Skin epidermis (tissue), 12 donors: ENCODE results near the gene CATSPERE.

ENCODE experiments used
- H3K27ac ChIP-seq, 21 experiments: fragments of 200-600 bp; sonication (generic) in 11 of 21; one replicate each; pipeline ENCODE4 v1.5.0; 2020; ENCODE audit warnings: mild to moderate bottlenecking in 3 of 21, inconsistent platforms in 2 of 21, moderate library complexity in 2 of 21
- H3K4me3 ChIP-seq, 7 experiments: fragments of 200-600 bp; sonication (generic) in 2 of 7; one replicate each; pipeline ENCODE4 v1.5.0; 2020; ENCODE audit warnings: inconsistent platforms in 2 of 7, mild to moderate bottlenecking in 2 of 7, moderate library complexity in 1 of 7

Gene CATSPERE

GRCh38 chr1:244461245-244462071 lies at the start of gene CATSPERE:
TSS of gene CATSPERE (plus strand) at chr1:244461273. CDS start at chr1:244461430, 157 bp downstream.
- H3K4me3 ChIP-seq = peak within 1 kb of the TSS; percentile 34 to 76 (median 56)
- peak within 1 kb of the TSS; percentile 10 to 95 (median 89) for H3K27ac ChIP-seq

GRCh38 chr1:244412176-244412575 lies 48.9 kb upstream of the CATSPERE start:
- H3K27ac ChIP-seq = no peak overlapping the region
- H3K4me3 ChIP-seq = no peak overlapping the region

- Histone ChIP-seq H3K4me3 (no peak overlapping the region), H3K27ac (peak overlapping the region in 1 of 21 experiments; percentile 9)
These were observed 47.3 kb upstream of the CATSPERE start for GRCh38 chr1:244413736-244414135.

- Histone ChIP-seq H3K27ac (no peak overlapping the region), H3K4me3 (no peak overlapping the region)
These were observed 46.5 kb upstream of the CATSPERE start for GRCh38 chr1:244414543-244414942.

GRCh38 chr1:244419024-244419423 lies 42.0 kb upstream of the CATSPERE start:
- Histone ChIP-seq H3K4me3 (no peak overlapping the region), H3K27ac (no peak overlapping the region)

GRCh38 chr1:244422174-244422573 lies 38.9 kb upstream of the CATSPERE start:
- no peak overlapping the region for H3K4me3 ChIP-seq
- H3K27ac ChIP-seq = no peak overlapping the region

- no peak overlapping the region for H3K4me3 ChIP-seq
- H3K27ac ChIP-seq = no peak overlapping the region
These were observed 36.3 kb upstream of the CATSPERE start for GRCh38 chr1:244424649-244425334.

- no peak overlapping the region for H3K4me3 ChIP-seq
- H3K27ac ChIP-seq = no peak overlapping the region
These were observed 33.4 kb upstream of the CATSPERE start for GRCh38 chr1:244427647-244428046.

- Histone ChIP-seq H3K4me3 (no peak overlapping the region), H3K27ac (no peak overlapping the region)
These were observed 31.3 kb upstream of the CATSPERE start for GRCh38 chr1:244429818-244430217.

- H3K4me3 ChIP-seq = no peak overlapping the region
- no peak overlapping the region for H3K27ac ChIP-seq
These were observed 29.9 kb upstream of the CATSPERE start for GRCh38 chr1:244431166-244431565.

- no peak overlapping the region for H3K27ac ChIP-seq
- H3K4me3 ChIP-seq = no peak overlapping the region
These were observed 25.4 kb upstream of the CATSPERE start for GRCh38 chr1:244435562-244436205.

- peak overlapping the region in 1 of 21 experiments; percentile 2 for H3K27ac ChIP-seq
These were observed 24.6 kb upstream of the CATSPERE start for GRCh38 chr1:244436336-244437085.

GRCh38 chr1:244437086-244437468 lies 24.0 kb upstream of the CATSPERE start:
- no peak overlapping the region for H3K4me3 ChIP-seq
- H3K27ac ChIP-seq = no peak overlapping the region

More at GRCh38 chr1:244436336-244437085, 24.6 kb upstream of the CATSPERE start:
- H3K4me3 ChIP-seq = no peak overlapping the region

GRCh38 chr1:244439391-244440032 lies 21.6 kb upstream of the CATSPERE start:
- peak overlapping the region in 1 of 21 experiments; percentile 6 for H3K27ac ChIP-seq
- H3K4me3 ChIP-seq = no peak overlapping the region

GRCh38 chr1:244442850-244443249 lies 18.2 kb upstream of the CATSPERE start:
- H3K4me3 ChIP-seq = no peak overlapping the region
- H3K27ac ChIP-seq = no peak overlapping the region

- Histone ChIP-seq H3K4me3 (no peak overlapping the region), H3K27ac (peak overlapping the region in 5 of 21 experiments; percentile 20 to 66 (median 42))
These were observed 16.2 kb upstream of the CATSPERE start for GRCh38 chr1:244444854-244445253.

GRCh38 chr1:244445320-244446181 lies 15.5 kb upstream of the CATSPERE start:
- H3K27ac ChIP-seq = peak overlapping the region in 11 of 21 experiments; percentile 0 to 66 (median 32)
- no peak overlapping the region for H3K4me3 ChIP-seq

GRCh38 chr1:244447024-244447423 lies 14.0 kb upstream of the CATSPERE start:
- Histone ChIP-seq H3K4me3 (no peak overlapping the region), H3K27ac (peak overlapping the region in 1 of 21 experiments; percentile 53)
